Common myeloid progenitor, CD34-positive (primary cell): ENCODE data around the gene ABTB1.

ENCODE experiments used
- CTCF ChIA-PET: fragments of 350-600 bp; sonication (Branson Sonifier 250); formaldehyde crosslinking; loops from one replicate; lab custom pipeline; 2021; ENCODE audit warnings: antibody characterized with exemption; lab: Charles Lee
- POLR2A ChIA-PET: fragments of 350-600 bp; sonication (Branson Sonifier 250); formaldehyde crosslinking; loops from one replicate; lab custom pipeline; 2021; ENCODE audit warnings: antibody characterized with exemption; lab: Charles Lee
- DNase-seq, 3 donors: peaks; one replicate each; pipeline versions ENCODE4 v3.0.0 to v3.0.0-alpha.2; 2013
- H3K27ac ChIP-seq, 2 experiments: 1 replicate in 1 of 2; 2 replicates in 1 of 2; pipeline ENCODE4 v1.7.0; 2013; ENCODE audit warnings: inconsistent platforms in 2 of 2, low read length in 2 of 2, mild to moderate bottlenecking in 2 of 2, low read depth in 1 of 2, moderate library complexity in 1 of 2; ENCODE audit not compliant: severe bottlenecking in 2 of 2, insufficient read depth in 1 of 2, poor library complexity in 1 of 2
- H3K27me3 ChIP-seq, 5 experiments: replicated peaks in 2 of 5; 1 replicate in 3 of 5; 2 replicates in 2 of 5; pipeline versions ENCODE4 v1.6.1 to v1.7.0; 2013; ENCODE audit warnings: low read length in 4 of 5, mild to moderate bottlenecking in 2 of 5, moderate library complexity in 2 of 5, inconsistent platforms in 1 of 5; ENCODE audit not compliant: insufficient read depth in 5 of 5, control insufficient read depth in 4 of 5
- H3K36me3 ChIP-seq, 4 experiments: 1 replicate in 2 of 4; 2 replicates in 2 of 4; pipeline versions ENCODE4 v1.6.1 to v1.7.0; 2013; ENCODE audit warnings: low read length in 3 of 4, control low read depth in 1 of 4, mild to moderate bottlenecking in 1 of 4; ENCODE audit not compliant: control insufficient read depth in 4 of 4, insufficient read depth in 4 of 4
- H3K4me1 ChIP-seq, 4 experiments: 1 replicate in 3 of 4; 2 replicates in 1 of 4; pipeline versions ENCODE4 v1.6.1 to v1.7.1; 2013; ENCODE audit warnings: low read length in 3 of 4, mild to moderate bottlenecking in 3 of 4, control low read depth in 1 of 4, inconsistent platforms in 1 of 4, moderate library complexity in 1 of 4; ENCODE audit not compliant: control insufficient read depth in 4 of 4, insufficient read depth in 4 of 4; ENCODE audit errors: control extremely low read depth in 1 of 4
- H3K4me3 ChIP-seq, 7 experiments: 1 replicate in 4 of 7; 2 replicates in 3 of 7; pipeline versions ENCODE4 v1.5.1 to v1.7.0; 2013; ENCODE audit warnings: mild to moderate bottlenecking in 7 of 7, low read length in 6 of 7, moderate library complexity in 6 of 7, inconsistent platforms in 2 of 7, low read depth in 2 of 7, control low read depth in 1 of 7; ENCODE audit not compliant: insufficient read depth in 4 of 7, control insufficient read depth in 1 of 7; ENCODE audit errors: extremely low read depth in 1 of 7
- H3K9me3 ChIP-seq, 5 experiments: 1 replicate in 4 of 5; 2 replicates in 1 of 5; pipeline versions ENCODE4 v1.6.1 to v1.7.1; 2013; ENCODE audit warnings: low read length in 4 of 5, mild to moderate bottlenecking in 2 of 5, inconsistent platforms in 1 of 5, low read depth in 1 of 5, moderate library complexity in 1 of 5; ENCODE audit not compliant: control insufficient read depth in 4 of 5, insufficient read depth in 2 of 5; ENCODE audit errors: control extremely low read depth in 1 of 5
- WGBS: methylation state at CpG from one replicate; pipeline ENCODE4 v1.1.5; 2013; ENCODE audit not compliant: insufficient coverage; 5-methylcytosine and 5-hydroxymethylcytosine counted together

ABTB1 gene

DNA sequence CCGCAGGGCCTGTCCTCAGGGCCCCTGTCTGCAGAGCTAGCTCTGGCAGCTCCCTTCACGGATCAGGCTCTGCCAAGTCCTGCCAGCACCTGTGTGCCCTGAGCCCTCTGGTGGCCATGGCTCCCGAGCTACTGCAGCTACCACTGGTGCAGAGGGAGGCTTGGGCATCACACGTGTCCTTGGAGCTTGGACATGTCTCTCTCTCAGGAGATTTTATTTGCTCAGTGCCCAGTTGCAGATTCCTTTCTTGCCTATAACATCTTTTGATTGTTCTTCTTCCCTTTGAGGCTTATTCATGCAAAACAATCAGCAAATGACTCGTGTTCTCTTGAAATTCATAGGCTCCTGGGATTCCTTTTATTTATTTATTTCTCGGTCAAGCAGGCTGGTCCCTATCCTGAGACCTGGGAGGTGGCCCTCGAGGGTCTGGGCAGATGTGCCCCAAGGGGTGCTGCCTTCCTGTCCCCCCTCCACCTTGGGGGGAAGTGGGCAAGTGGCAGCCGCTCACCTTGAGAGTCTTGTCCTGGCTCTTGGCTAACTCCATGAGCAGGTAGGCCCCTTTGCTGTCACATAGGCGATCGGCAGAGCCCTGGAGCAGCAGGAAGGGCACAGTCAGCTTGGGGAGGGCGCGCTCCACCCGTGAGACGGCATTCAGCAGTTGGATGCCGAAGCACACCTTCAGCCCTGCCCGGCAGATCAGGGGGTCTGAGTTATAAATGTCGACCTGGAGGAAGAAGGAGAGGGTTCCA is 21.9 kb downstream of the ABTB1 start:
- no peaks in the 10 kb centered on the region for H3K9me3 ChIP-seq
- no peak overlapping the region for H3K4me3 ChIP-seq
- H3K36me3 ChIP-seq = peaks cover 2 to 55% (median 32%) of the 10 kb centered on the region in 4 experiments
- ChIA-PET CTCF (interaction anchor here (0.9 to 4.8 kb wide), 16 partner anchors 10 to 266 kb away, joined by 3 to 43 read pairs (median 3); partner anchors contain the start of gene MGLL), POLR2A (no interaction called here)
- 95% methylated on average over 13 of the region's 17 CpGs for WGBS
- peaks cover 0 to 16% (median 12%) of the 10 kb centered on the region in 4 experiments for H3K4me1 ChIP-seq
- peak in 2 of 3 donors; percentile 40 to 52 for DNase-seq
- H3K27me3 ChIP-seq = no peaks in the 10 kb centered on the region
- no peak overlapping the region for H3K27ac ChIP-seq

DNA sequence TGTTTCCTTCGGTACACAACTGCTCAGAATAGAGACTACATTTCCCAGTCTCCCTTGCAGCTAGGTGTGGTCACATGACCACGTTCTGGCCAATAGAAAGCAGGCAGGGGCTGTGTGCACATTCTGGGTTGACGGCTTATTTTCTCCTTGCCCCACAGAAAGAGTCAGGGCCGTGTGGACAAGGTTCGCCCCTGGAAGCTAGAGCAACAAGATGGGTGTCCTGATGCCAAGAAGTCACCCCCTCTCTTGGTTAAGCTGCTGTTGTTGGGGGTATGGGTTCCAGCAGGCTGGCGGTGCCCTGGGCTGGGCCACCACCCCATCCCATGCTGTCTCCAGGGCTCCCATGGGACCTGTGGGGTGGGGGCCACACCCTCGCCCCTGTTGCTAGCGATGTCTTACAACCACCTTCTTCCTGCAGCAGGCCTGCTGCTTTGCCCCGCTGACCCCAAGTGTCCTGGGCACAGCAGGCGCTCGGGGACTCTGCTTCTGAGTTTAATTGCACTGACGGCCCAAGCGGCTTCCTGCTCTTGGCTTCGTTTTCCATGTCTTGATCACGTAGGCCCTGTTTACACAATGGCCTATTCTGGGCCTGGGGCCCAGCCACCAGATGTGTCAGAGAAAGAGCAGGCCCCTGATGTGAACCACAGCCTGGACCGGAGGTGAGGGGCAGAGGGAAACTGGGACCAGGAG is 24.9 kb downstream of the ABTB1 start:
- peaks cover 2 to 33% (median 15%) of the 10 kb centered on the region in 4 experiments for H3K36me3 ChIP-seq
- peak; percentile 55 to 74 (median 73) for DNase-seq
- POLR2A ChIA-PET = no interaction called here
- WGBS = 85% methylated on average over 14 of the region's 16 CpGs
- H3K4me3 ChIP-seq = no peak overlapping the region
- H3K9me3 ChIP-seq = no peaks in the 10 kb centered on the region
- CTCF ChIA-PET = interaction anchor here (0.9 to 4.8 kb wide), 13 partner anchors 8 to 159 kb away, joined by 3 to 43 read pairs (median 5); partner anchors contain the start of gene MGLL
- H3K27ac ChIP-seq = no peak overlapping the region
- H3K4me1 ChIP-seq = peaks cover 0 to 29% (median 20%) of the 10 kb centered on the region in 4 experiments
- no peaks in the 10 kb centered on the region for H3K27me3 ChIP-seq

DNA sequence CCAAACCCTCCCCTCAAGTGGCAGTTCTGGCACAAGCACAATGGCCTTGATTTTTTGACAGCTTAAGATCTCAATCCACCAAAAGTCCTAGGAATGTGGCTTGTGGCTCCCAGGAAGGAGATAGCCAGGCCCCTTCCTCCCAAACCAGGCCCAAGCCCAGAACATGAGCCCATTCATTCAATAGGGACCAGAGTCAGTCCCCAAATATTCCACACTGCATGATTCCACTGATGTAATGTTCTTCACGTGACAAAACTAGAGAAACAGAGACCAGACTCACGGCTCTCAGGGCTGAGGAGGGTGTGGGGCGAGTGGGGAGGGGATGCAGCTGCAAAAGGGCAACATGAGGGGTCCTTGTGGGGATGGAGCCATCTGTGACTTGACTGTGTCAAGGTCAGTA is 25.5 kb downstream of the ABTB1 start:
- ChIA-PET CTCF (interaction anchor here (1.3 to 4.2 kb wide), 2 partner anchors 8 to 64 kb away, joined by 4 to 25 read pairs; no protein-coding TSS in a partner anchor), POLR2A (no interaction called here)
- Histone ChIP-seq H3K9me3 (no peaks in the 10 kb centered on the region), H3K36me3 (peaks cover 2 to 28% (median 16%) of the 10 kb centered on the region in 4 experiments), H3K4me1 (peaks cover 0 to 29% (median 20%) of the 10 kb centered on the region in 4 experiments), H3K27me3 (no peaks in the 10 kb centered on the region), H3K4me3 (no peak overlapping the region), H3K27ac (no peak overlapping the region)
- no peak for DNase-seq
- WGBS = 93% methylated on average over 3 of the region's 3 CpGs

DNA sequence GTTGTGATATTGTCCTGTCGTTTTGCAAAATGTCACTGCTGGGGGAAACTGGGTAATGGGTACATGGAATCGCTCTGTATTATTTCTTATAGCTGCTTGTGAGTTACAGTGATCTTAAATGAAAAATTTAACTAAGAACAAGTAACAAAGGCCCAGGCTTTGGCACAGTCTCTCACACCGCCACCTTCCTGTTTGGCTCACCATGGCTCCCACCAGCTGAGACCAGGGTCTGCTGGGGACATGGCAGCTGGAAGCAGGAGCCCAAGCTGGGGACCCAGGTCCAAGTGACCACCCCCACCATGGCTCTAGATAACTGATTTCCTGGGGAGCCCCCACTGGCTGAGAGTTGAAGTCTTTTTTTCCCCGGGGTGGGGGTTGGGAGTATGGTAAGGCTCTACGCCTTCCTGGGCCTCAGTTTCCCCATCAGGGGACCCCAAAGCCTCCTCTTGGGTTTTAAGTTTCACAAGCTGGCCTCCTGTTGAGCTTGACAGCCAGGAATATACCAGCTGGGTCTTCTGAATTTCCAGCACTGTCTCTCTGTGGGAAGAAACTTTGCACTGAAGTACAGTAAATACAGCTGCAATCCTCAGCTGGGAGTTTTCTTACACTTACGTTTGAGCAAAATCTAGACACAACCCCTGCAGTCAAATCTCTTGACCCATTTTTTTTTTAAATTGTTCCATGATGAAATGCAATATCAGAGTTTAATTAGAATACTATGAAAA is 26.1 kb downstream of the ABTB1 start:
- ChIA-PET CTCF (interaction anchor here (0.6 to 1.0 kb wide), 2 partner anchors 24 to 33 kb away, joined by 3 read pairs; no protein-coding TSS in a partner anchor), POLR2A (no interaction called here)
- no peak for DNase-seq
- H3K4me3 ChIP-seq = no peak overlapping the region
- no peak overlapping the region for H3K27ac ChIP-seq
- WGBS = 100% methylated on average over 3 of the region's 6 CpGs
- no peaks in the 10 kb centered on the region for H3K27me3 ChIP-seq
- peaks cover 2 to 28% (median 12%) of the 10 kb centered on the region in 4 experiments for H3K36me3 ChIP-seq
- peaks cover 0 to 2% (median 0%) of the 10 kb centered on the region in 5 experiments for H3K9me3 ChIP-seq
- H3K4me1 ChIP-seq = peaks cover 0 to 29% (median 20%) of the 10 kb centered on the region in 4 experiments

DNA sequence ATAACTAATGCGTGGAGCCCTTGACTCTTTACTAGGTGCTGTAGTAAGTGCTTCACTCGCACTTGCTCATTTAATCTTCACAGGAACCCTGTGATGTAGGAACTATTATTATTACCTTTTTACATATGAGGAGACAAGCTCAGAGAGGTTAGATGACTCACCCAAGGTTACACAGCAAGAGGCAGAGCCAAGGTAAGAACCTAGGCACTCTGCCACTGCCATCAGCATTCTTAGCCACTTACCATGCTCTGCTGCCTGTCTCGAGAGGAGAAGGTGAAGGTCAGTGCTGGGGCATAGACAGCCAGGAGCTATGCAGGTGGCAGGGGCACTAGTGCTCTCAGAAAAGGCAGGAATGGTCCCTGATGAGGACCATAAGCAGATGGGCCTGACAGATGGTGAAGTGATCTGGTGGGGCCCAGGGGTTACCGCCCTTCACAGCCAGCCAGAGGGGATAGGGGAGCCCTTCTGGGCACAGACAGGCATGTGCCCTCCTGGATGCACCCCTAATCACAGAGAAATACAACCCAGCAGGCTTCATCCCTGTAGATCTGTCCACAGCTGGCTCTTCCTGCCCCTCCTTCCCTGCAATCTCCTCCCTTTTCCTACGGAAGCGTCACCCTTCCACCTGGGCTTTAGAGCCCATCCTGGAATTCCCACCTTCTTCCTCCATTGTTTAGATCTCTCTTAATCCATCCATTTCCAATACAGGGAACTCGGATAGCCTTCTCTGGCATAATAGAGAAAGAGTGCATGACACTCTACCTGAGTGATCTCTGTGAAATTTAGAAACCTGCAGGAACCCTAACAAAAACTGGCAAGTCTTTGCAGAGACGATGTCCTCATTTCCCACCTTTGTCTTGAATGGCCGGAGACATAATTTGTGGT is 26.9 kb downstream of the ABTB1 start:
- H3K27me3 ChIP-seq = no peaks in the 10 kb centered on the region
- POLR2A ChIA-PET = no interaction called here
- DNase-seq = no peak
- peaks cover 0 to 29% (median 20%) of the 10 kb centered on the region in 4 experiments for H3K4me1 ChIP-seq
- WGBS = 100% methylated on average over 5 of the region's 9 CpGs
- H3K27ac ChIP-seq = no peak overlapping the region
- peaks cover 0 to 2% (median 0%) of the 10 kb centered on the region in 5 experiments for H3K9me3 ChIP-seq
- no peak overlapping the region for H3K4me3 ChIP-seq
- peaks cover 0 to 26% (median 10%) of the 10 kb centered on the region in 4 experiments for H3K36me3 ChIP-seq
- CTCF ChIA-PET = interaction anchor here (1.0 to 1.7 kb wide), 2 partner anchors 32 to 48 kb away, joined by 3 to 6 read pairs; no protein-coding TSS in a partner anchor

DNA sequence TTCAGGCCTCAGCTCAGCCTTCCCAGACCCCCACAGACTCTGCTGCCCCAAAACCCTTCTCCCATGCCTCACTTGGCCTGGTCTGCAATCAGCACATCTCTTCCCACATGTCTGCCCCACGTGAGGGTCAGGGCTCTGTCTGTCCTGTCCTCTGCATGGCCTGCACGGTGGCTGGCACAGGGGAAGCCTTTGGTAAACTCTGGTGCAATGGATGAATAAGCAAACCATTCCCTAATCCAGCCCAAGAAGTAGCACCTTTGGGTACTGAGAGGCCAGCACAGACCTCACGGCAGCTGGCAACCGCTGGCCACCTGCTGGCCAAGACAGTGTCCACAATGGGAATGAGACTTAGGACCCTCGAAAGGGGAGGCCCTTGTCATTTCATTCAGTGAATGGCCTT is 27.7 kb downstream of the ABTB1 start:
- POLR2A ChIA-PET = no interaction called here
- Histone ChIP-seq H3K27me3 (no peaks in the 10 kb centered on the region), H3K27ac (no peak overlapping the region), H3K36me3 (peaks cover 0 to 28% (median 8%) of the 10 kb centered on the region in 4 experiments), H3K9me3 (peaks cover 0 to 2% (median 0%) of the 10 kb centered on the region in 5 experiments), H3K4me3 (no peak overlapping the region), H3K4me1 (peaks cover 0 to 29% (median 20%) of the 10 kb centered on the region in 4 experiments)
- WGBS = 100% methylated on average over 4 of the region's 5 CpGs
- CTCF ChIA-PET = interaction anchor here (0.9 to 1.7 kb wide), 2 partner anchors 33 to 49 kb away, joined by 3 to 6 read pairs; no protein-coding TSS in a partner anchor
- no peak for DNase-seq
